Measurements from ENCODE around the gene DTX4.

DTX4 gene

DNA sequence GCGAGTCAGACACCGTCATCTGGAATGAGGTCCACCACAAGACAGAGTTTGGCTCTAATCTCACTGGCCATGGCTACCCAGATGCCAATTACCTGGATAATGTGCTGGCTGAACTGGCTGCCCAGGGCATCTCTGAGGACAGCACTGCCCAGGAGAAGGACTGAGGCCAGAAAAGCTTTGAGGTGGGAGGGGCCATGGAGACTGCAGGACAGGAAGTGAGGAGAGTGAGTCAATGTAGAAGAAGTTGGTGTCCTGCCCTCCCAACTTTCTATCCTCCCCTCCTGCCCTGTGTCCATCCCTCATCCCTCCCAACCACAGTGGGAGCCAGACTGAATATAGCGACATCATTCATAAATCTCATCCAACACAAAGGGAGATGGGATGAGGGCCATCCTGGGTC is 32.8 kb downstream of the DTX4 start:
- in situ Hi-C loops (cut with HindIII; ENCODE audit: low sequenced_read_pairs), result no loop called here
- no peak for DNase-seq (ENCODE audit: low read depth, low spot score)
- H3K4me3 ChIP-seq (ENCODE audit: low read depth, low read length), result no peak overlapping the region
- no peak for TF ChIP-seq CTCF (IDR thresholded peaks at IDR 0.05; ENCODE audit: low read depth, low read length)

- no peak overlapping the region for H3K4me3 ChIP-seq (ENCODE audit: low read depth, low read length)
- DNase-seq (ENCODE audit: low read depth, low spot score), result no peak
- in situ Hi-C loops (cut with HindIII; ENCODE audit: low sequenced_read_pairs), result no loop called here
- TF ChIP-seq CTCF (IDR thresholded peaks at IDR 0.05; ENCODE audit: low read depth, low read length), result no peak
These were observed 33.7 kb downstream of the DTX4 start for GRCh38 chr11:59205648-59206047.

- no peak overlapping the region for H3K4me3 ChIP-seq (ENCODE audit: low read depth, low read length)
- TF ChIP-seq CTCF (IDR thresholded peaks at IDR 0.05; ENCODE audit: low read depth, low read length), result peak; percentile 66
- DNase-seq (ENCODE audit: low read depth, low spot score), result no peak
- in situ Hi-C loops (cut with HindIII; ENCODE audit: low sequenced_read_pairs), result no loop called here
These were observed 34.7 kb downstream of the DTX4 start for GRCh38 chr11:59206635-59207034.

- in situ Hi-C loops (cut with HindIII; ENCODE audit: low sequenced_read_pairs), result no loop called here
- peak; percentile 74 for TF ChIP-seq CTCF (IDR thresholded peaks at IDR 0.05; ENCODE audit: low read depth, low read length)
- peak; percentile 77 for DNase-seq (ENCODE audit: low read depth, low spot score)
- no peak overlapping the region for H3K4me3 ChIP-seq (ENCODE audit: low read depth, low read length)
These were observed 36.1 kb downstream of the DTX4 start for GRCh38 chr11:59207988-59208451.

DNA sequence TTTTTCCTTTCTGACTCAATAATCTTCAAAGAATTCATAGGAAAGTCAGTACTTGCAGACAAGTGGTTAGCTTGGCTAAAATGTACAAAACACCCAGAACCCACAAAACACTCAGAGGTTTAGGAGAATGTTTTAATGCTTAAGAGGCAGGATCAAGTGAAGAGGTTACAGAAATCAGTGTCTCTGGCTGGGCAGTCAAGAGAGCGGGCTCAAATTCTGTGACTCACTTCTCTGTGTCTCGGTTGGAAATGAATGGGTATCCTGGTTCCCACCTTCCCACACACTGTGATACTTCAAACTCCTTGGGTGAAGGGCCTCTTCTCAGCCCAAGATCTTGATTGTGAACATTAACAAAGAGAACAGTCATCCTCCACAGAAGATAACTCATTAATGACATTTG is 37.0 kb downstream of the DTX4 start:
- peak; percentile 46 for DNase-seq (ENCODE audit: low read depth, low spot score)
- in situ Hi-C loops (cut with HindIII; ENCODE audit: low sequenced_read_pairs), result no loop called here
- TF ChIP-seq CTCF (IDR thresholded peaks at IDR 0.05; ENCODE audit: low read depth, low read length), result no peak
- H3K4me3 ChIP-seq (ENCODE audit: low read depth, low read length), result no peak overlapping the region

DNA sequence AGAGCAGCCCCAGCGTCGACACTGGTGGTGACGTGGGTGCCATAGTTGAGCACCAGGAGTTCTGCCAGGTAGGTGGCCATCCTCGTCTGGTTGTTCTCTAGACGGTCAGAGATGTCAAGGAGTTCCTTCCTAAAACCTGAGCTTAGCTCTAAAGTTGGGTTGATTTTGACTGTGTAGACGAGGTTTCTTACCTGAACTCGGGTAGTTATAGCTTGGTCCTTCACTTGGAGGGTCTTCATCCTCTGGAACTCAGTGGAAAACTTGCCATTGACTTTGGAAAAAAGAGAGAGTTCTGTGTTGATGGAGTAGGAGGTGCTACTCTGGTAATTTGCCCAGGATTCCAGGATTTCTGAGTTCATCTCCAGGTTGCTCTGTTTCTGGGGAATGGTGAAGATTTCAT is 40.3 kb downstream of the DTX4 start:
- in situ Hi-C loops (cut with HindIII; ENCODE audit: low sequenced_read_pairs), result no loop called here

More for the DNA sequence above, 40.3 kb downstream of the DTX4 start:
- no peak for TF ChIP-seq CTCF (IDR thresholded peaks at IDR 0.05; ENCODE audit: low read depth, low read length)
- no peak overlapping the region for H3K4me3 ChIP-seq (ENCODE audit: low read depth, low read length)
- DNase-seq (ENCODE audit: low read depth, low spot score), result no peak
